GM12878 (cell line): ENCODE measurements around the gene STX12. TPM values are rescaled to one million over a fixed set of nuclear protein-coding genes. Genes with fewer than 3 reads are reported as not detected.

ENCODE experiments used
- ATAC-seq: fragments of 200-7000 bp; cut with Tn5 transposase; 3 replicates; pipeline ENCODE4 v1.9.1; 2020; ENCODE audit warnings: mild to moderate bottlenecking, moderate library complexity
- BruUV-seq: library from RNA; stranded (reverse); fragments of 400-500 nt; replicated peaks from 2 replicates; lab custom pipeline; 2021; lab: Mats Ljungman, UMichigan
- CTCF ChIA-PET: fragments of 300-600 bp; sonication (Branson Sonifier 250); formaldehyde crosslinking; extraction: SDS; loops from one replicate; lab custom pipeline; 2021; ENCODE audit warnings: inconsistent platforms; lab: Yijun Ruan, JAX
- POLR2A ChIA-PET: fragments of 350-600 bp; formaldehyde crosslinking; extraction: SDS; loops from one replicate; lab custom pipeline; 2021; ENCODE audit warnings: inconsistent platforms; lab: Charles Lee
- RAD21 ChIA-PET: fragments of 300-600 bp; sonication (Branson Sonifier 250); formaldehyde crosslinking; loops from one replicate; lab custom pipeline; 2023; ENCODE audit warnings: antibody characterized with exemption; ENCODE audit not compliant: unreplicated experiment; lab: Charles Lee
- SMC1A ChIA-PET: fragments of 300-600 bp; sonication (Branson Sonifier 250); formaldehyde crosslinking; loops from one replicate; lab custom pipeline; 2023; ENCODE audit not compliant: unreplicated experiment, uncharacterized antibody; lab: Charles Lee
- DNase-seq: peaks from one replicate; pipeline ENCODE4 v3.0.0-alpha.2; 2011; ENCODE audit warnings: low read depth, low spot score
- FAIRE-seq: peaks from 3 replicates; lab custom pipeline; 2011; peaks lifted over from hg19 to GRCh38; lab: Jason Lieb, UNC
- H2AFZ ChIP-seq: 2 replicates; pipeline ENCODE4 v1.6.0; 2011; ENCODE audit warnings: low read depth, low read length, control low read depth; ENCODE audit not compliant: control insufficient read depth
- H3K27ac ChIP-seq: 2 replicates; pipeline ENCODE4 v1.5.1; 2011; ENCODE audit warnings: control low read depth; ENCODE audit not compliant: control insufficient read depth, insufficient read depth
- H3K27me3 ChIP-seq, 2 experiments: replicated peaks in 1 of 2; 2 replicates each; pipeline versions ENCODE4 v1.6.0 to v1.6.1; 2011; ENCODE audit warnings: low read length in 1 of 2; ENCODE audit not compliant: control insufficient read depth in 2 of 2, insufficient read depth in 2 of 2
- H3K36me3 ChIP-seq, 2 experiments: 2 replicates each; pipeline ENCODE4 v1.5.1; 2011; ENCODE audit warnings: low read length in 1 of 2; ENCODE audit not compliant: control insufficient read depth in 2 of 2, insufficient read depth in 2 of 2
- H3K4me1 ChIP-seq: 2 replicates; pipeline ENCODE4 v1.6.1; 2011; ENCODE audit warnings: mild to moderate bottlenecking, low read length, moderate library complexity, mixed read lengths; ENCODE audit not compliant: control insufficient read depth, insufficient read depth
- H3K4me2 ChIP-seq: 2 replicates; pipeline ENCODE4 v1.6.0; 2011; ENCODE audit warnings: control low read depth; ENCODE audit not compliant: control insufficient read depth, insufficient read depth
- H3K4me3 ChIP-seq: fragments of 200-600 bp; sonication (generic); 2 replicates; pipeline ENCODE4 v1.5.1; 2016
- H3K79me2 ChIP-seq: 2 replicates; pipeline ENCODE4 v1.6.0; 2011; ENCODE audit warnings: low read length; ENCODE audit not compliant: control insufficient read depth, insufficient read depth
- H3K9ac ChIP-seq: 2 replicates; pipeline ENCODE4 v1.8.0; 2011; ENCODE audit warnings: low read length, control low read depth, mixed read lengths; ENCODE audit not compliant: control insufficient read depth, insufficient read depth
- H3K9me3 ChIP-seq: replicated peaks from 3 replicates; pipeline ENCODE4 v1.5.1; 2011; ENCODE audit warnings: mild to moderate bottlenecking, low read length; ENCODE audit not compliant: control insufficient read depth, insufficient read depth
- H4K20me1 ChIP-seq: 2 replicates; pipeline ENCODE4 v1.6.0; 2011; ENCODE audit not compliant: control insufficient read depth, insufficient read depth
- BMI1 ChIP-seq: fragments of 450-650 bp; IDR thresholded peaks from 2 replicates; pipeline ENCODE4 v1.6.1; 2016; ENCODE audit warnings: mild to moderate bottlenecking, moderate library complexity, borderline replicate concordance
- EZH2 ChIP-seq: IDR thresholded peaks from 2 replicates; pipeline ENCODE4 v1.6.1; 2012; ENCODE audit warnings: low read depth, mild to moderate bottlenecking, control low read depth, inconsistent platforms, low read length, borderline replicate concordance; ENCODE audit not compliant: control insufficient read depth
- FOXK2 ChIP-seq: fragments of 450-650 bp; IDR thresholded peaks from 2 replicates; pipeline ENCODE4 v1.6.1; 2017; ENCODE audit warnings: mild to moderate bottlenecking, moderate library complexity
- GABPA ChIP-seq: IDR thresholded peaks from 2 replicates; pipeline ENCODE4 v1.6.1; 2014; ENCODE audit warnings: antibody characterized with exemption, low read depth, mild to moderate bottlenecking, inconsistent platforms
- HDAC2 ChIP-seq: fragments of 200-600 bp; sonication (generic); IDR thresholded peaks from 2 replicates; pipeline ENCODE4 v1.6.1; 2017
- IKZF2 ChIP-seq, 2 experiments: fragments of 450-650 bp; IDR thresholded peaks; 2 replicates each; pipeline ENCODE4 v1.6.1; 2017; ENCODE audit warnings: mild to moderate bottlenecking in 2 of 2, moderate library complexity in 2 of 2
- NRF1 ChIP-seq: conservative IDR thresholded peaks from 2 replicates; pipeline ENCODE4 v1.6.1; 2011; ENCODE audit warnings: mild to moderate bottlenecking, low read depth, low read length, improper control_type of control experiment
- SP1 ChIP-seq: IDR thresholded peaks from one replicate; pipeline ENCODE4 v1.6.1; 2011; ENCODE audit warnings: low read depth, low read length
- ZNF217 ChIP-seq: fragments of 450-650 bp; IDR thresholded peaks from 2 replicates; pipeline ENCODE4 v1.6.1; 2017; ENCODE audit warnings: antibody characterized with exemption, mild to moderate bottlenecking
- ZSCAN29 ChIP-seq: fragments of 450-650 bp; IDR thresholded peaks from 2 replicates; pipeline ENCODE4 v1.6.1; 2017; ENCODE audit warnings: mild to moderate bottlenecking, moderate library complexity
- WGBS: methylation state at CpG from one replicate; pipeline ENCODE4 v1.1.6; 2016; ENCODE audit warnings: low lambda C conversion rate; ENCODE audit not compliant: insufficient replicate concordance, insufficient coverage; ENCODE audit errors: missing lambda C conversion rate; 5-methylcytosine and 5-hydroxymethylcytosine counted together
- in situ Hi-C: fragments of 300-500 bp; cut with MboI; formaldehyde crosslinking; loops from 9 replicates; pipeline ENCODE4 v1.14.3; 2018; ENCODE audit warnings: mixed read lengths
- intact Hi-C: fragments of 100-400 bp; cut with micrococcal nuclease; formaldehyde crosslinking; loops from one replicate; pipeline ENCODE4 v1.14.2; 2022; ENCODE audit not compliant: unreplicated experiment
- polyA plus RNA-seq, 11 experiments: library from polyadenylated mRNA; depleted of rRNA in 4 of 11; unstranded in 6 of 11; stranded (reverse) in 5 of 11; fragments of >200 nt; fragmentation: Nextera tagmentation in 4 of 11; fragmentation: Illumina TruSeq in 1 of 11; extraction: Ambion mirVana in 4 of 11; extraction: Trizol in 1 of 11; gene quantifications; 1 replicate in 1 of 11; 2 replicates in 10 of 11; pipeline versions ENCODE4 v1.2.1 to v1.2.3, GENCODE V29; 2011 to 2016; ENCODE audit warnings: inconsistent platforms in 2 of 11, missing spikeins in 2 of 11, low read depth in 1 of 11
- total RNA-seq, 4 experiments: library from RNA; depleted of rRNA in 3 of 4; stranded (reverse); fragments of >200 nt in 3 of 4; fragmentation: Illumina TruSeq in 1 of 4; extraction: Trizol in 1 of 4; gene quantifications; 2 replicates each; pipeline versions ENCODE4 v1.2.1 to v1.2.3, GENCODE V29; 2013 to 2021
- TF ChIP-seq, protein P1 (sequence below): fragments of 450-650 bp; IDR thresholded peaks from 2 replicates; pipeline ENCODE4 v1.6.1; 2017; ENCODE audit warnings: antibody characterized with exemption, mild to moderate bottlenecking, moderate library complexity
- TF ChIP-seq, protein P2 (sequence below): IDR thresholded peaks from 2 replicates; pipeline ENCODE4 v1.6.1; 2012; ENCODE audit warnings: low read length, inconsistent platforms
- TF ChIP-seq, protein P3 (sequence below): IDR thresholded peaks from 2 replicates; pipeline ENCODE4 v1.6.1; 2012; ENCODE audit warnings: improper control_type of control experiment, low read depth, low read length; ENCODE audit not compliant: insufficient replicate concordance

STX12 gene
- total and polyA plus RNA-seq, 10 of the 15 experiments (the other 5 are each of a cell fraction or from before 2014, with no cell fraction given) = 20.2 to 35.0 (median 28.1) TPM

DNA sequence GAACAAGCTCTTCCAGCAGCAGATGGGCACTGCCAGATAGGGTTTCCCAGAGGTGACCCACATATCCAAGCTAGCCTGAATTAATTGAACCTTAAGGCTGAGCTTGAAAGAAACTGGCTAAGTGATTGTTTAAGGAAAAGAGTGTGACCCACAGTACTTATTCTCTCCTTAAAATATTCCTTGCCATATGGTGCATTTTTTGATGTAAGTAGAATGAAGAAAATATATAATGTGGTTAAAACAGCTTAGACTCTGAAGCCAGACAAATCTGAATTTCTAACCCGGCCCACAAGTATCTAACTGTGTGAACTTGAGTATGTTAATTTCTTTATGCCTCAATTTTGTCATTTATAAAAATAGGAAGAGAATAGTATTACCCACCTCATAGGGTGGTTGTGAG, 62.5 kb downstream of the STX12 start (continued):
- TF ChIP-seq, protein P1, sequence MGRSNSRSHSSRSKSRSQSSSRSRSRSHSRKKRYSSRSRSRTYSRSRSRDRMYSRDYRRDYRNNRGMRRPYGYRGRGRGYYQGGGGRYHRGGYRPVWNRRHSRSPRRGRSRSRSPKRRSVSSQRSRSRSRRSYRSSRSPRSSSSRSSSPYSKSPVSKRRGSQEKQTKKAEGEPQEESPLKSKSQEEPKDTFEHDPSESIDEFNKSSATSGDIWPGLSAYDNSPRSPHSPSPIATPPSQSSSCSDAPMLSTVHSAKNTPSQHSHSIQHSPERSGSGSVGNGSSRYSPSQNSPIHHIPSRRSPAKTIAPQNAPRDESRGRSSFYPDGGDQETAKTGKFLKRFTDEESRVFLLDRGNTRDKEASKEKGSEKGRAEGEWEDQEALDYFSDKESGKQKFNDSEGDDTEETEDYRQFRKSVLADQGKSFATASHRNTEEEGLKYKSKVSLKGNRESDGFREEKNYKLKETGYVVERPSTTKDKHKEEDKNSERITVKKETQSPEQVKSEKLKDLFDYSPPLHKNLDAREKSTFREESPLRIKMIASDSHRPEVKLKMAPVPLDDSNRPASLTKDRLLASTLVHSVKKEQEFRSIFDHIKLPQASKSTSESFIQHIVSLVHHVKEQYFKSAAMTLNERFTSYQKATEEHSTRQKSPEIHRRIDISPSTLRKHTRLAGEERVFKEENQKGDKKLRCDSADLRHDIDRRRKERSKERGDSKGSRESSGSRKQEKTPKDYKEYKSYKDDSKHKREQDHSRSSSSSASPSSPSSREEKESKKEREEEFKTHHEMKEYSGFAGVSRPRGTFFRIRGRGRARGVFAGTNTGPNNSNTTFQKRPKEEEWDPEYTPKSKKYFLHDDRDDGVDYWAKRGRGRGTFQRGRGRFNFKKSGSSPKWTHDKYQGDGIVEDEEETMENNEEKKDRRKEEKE = no peak
- TF ChIP-seq NRF1 = no peak
- TF ChIP-seq GABPA = no peak
- TF ChIP-seq EZH2 = no peak
- TF ChIP-seq ZSCAN29 = no peak
- TF ChIP-seq, protein P2, sequence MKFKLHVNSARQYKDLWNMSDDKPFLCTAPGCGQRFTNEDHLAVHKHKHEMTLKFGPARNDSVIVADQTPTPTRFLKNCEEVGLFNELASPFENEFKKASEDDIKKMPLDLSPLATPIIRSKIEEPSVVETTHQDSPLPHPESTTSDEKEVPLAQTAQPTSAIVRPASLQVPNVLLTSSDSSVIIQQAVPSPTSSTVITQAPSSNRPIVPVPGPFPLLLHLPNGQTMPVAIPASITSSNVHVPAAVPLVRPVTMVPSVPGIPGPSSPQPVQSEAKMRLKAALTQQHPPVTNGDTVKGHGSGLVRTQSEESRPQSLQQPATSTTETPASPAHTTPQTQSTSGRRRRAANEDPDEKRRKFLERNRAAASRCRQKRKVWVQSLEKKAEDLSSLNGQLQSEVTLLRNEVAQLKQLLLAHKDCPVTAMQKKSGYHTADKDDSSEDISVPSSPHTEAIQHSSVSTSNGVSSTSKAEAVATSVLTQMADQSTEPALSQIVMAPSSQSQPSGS = no peak

DNA sequence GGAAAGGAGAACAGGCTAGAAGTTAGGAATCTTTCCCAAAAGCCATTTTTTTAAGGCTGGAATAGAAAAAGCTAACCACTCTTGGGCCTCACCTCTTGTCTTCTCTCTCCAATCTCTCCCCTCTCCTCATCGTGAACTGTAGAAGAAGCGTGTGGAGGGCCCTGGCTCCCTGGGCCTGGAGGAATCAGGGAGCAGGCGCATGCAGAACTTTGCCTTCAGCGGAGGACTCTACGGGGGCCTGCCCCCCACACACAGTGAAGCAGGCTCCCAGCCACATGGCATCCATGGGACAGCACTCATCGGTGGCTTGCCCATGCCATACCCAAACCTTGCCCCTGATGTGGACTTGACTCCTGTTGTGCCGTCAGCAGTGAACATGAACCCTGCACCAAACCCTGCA, 76.9 kb downstream of the STX12 start:
- no TSS peak for BruUV-seq
- POLR2A ChIA-PET = no interaction called here
- H3K9ac ChIP-seq = no peak overlapping the region
- TF ChIP-seq FOXK2 (no peak), SP1 (no peak), IKZF2 (IDR thresholded peaks at IDR 0.05) (no peak), ZNF217 (no peak), HDAC2 (no peak), BMI1 (no peak)
- TF ChIP-seq, protein P3, sequence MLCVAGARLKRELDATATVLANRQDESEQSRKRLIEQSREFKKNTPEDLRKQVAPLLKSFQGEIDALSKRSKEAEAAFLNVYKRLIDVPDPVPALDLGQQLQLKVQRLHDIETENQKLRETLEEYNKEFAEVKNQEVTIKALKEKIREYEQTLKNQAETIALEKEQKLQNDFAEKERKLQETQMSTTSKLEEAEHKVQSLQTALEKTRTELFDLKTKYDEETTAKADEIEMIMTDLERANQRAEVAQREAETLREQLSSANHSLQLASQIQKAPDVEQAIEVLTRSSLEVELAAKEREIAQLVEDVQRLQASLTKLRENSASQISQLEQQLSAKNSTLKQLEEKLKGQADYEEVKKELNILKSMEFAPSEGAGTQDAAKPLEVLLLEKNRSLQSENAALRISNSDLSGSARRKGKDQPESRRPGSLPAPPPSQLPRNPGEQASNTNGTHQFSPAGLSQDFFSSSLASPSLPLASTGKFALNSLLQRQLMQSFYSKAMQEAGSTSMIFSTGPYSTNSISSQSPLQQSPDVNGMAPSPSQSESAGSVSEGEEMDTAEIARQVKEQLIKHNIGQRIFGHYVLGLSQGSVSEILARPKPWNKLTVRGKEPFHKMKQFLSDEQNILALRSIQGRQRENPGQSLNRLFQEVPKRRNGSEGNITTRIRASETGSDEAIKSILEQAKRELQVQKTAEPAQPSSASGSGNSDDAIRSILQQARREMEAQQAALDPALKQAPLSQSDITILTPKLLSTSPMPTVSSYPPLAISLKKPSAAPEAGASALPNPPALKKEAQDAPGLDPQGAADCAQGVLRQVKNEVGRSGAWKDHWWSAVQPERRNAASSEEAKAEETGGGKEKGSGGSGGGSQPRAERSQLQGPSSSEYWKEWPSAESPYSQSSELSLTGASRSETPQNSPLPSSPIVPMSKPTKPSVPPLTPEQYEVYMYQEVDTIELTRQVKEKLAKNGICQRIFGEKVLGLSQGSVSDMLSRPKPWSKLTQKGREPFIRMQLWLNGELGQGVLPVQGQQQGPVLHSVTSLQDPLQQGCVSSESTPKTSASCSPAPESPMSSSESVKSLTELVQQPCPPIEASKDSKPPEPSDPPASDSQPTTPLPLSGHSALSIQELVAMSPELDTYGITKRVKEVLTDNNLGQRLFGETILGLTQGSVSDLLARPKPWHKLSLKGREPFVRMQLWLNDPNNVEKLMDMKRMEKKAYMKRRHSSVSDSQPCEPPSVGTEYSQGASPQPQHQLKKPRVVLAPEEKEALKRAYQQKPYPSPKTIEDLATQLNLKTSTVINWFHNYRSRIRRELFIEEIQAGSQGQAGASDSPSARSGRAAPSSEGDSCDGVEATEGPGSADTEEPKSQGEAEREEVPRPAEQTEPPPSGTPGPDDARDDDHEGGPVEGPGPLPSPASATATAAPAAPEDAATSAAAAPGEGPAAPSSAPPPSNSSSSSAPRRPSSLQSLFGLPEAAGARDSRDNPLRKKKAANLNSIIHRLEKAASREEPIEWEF = no peak

More for the DNA sequence above, 76.9 kb downstream of the STX12 start:
- Histone ChIP-seq H3K79me2 (no peaks in the 10 kb centered on the region), H3K4me2 (no peak overlapping the region), H2AFZ (no peak overlapping the region), H4K20me1 (no peaks in the 10 kb centered on the region), H3K9me3 (no peaks in the 10 kb centered on the region), H3K4me3 (no peak overlapping the region), H3K27ac (no peak overlapping the region), H3K27me3 (no peaks in the 10 kb centered on the region), H3K4me1 (no peaks in the 10 kb centered on the region), H3K36me3 (peaks cover 9 to 16% of the 10 kb centered on the region in 2 experiments)
- WGBS = 98% methylated on average over 7 of the region's 7 CpGs
- in situ Hi-C loops = no loop called here
- ChIA-PET SMC1A (interaction anchor here (0.6 to 2.0 kb wide), 3 partner anchors 105 to 359 kb away, joined by 3 to 4 read pairs (median 4); no protein-coding TSS in a partner anchor), CTCF (interaction anchor here (2.4 kb wide), 1 partner anchor 130 kb away, joined by 10 read pairs; no protein-coding TSS in a partner anchor), RAD21 (no interaction called here)
- no peak for FAIRE-seq
- intact Hi-C loops = no loop called here
- no peak for DNase-seq
- no peak for ATAC-seq
